GM23338 (cell line): ENCODE data around the gene THSD4. TPM values are rescaled to one million over a fixed set of nuclear protein-coding genes. Genes with fewer than 3 reads are reported as not detected.

Source experiments
- ATAC-seq: fragments of 200-7000 bp; cut with Tn5 transposase; 3 replicates; pipeline ENCODE4 v1.9.1; 2020
- DNase-seq: peaks from one replicate; pipeline ENCODE4 v3.0.0-alpha.2; 2015; ENCODE audit warnings: low spot score
- H2AFZ ChIP-seq: fragments of 200-600 bp; sonication (generic); 2 replicates; pipeline ENCODE4 v1.8.0; 2016; ENCODE audit warnings: antibody characterized with exemption, mild to moderate bottlenecking, moderate library complexity
- H3F3A ChIP-seq: fragments of 200-600 bp; sonication (generic); replicated peaks from 2 replicates; pipeline ENCODE4 v1.8.0; 2017; ENCODE audit warnings: antibody characterized with exemption, mixed run types, low read depth
- H3K27ac ChIP-seq: fragments of 200-600 bp; sonication (generic); 2 replicates; pipeline ENCODE4 v1.6.1; 2016; ENCODE audit warnings: low read depth
- H3K27me3 ChIP-seq: fragments of 200-600 bp; sonication (generic); 2 replicates; pipeline ENCODE4 v1.8.0; 2016; ENCODE audit warnings: mild to moderate bottlenecking, mixed run types, moderate library complexity; ENCODE audit not compliant: insufficient read depth
- H3K36me3 ChIP-seq: fragments of 200-600 bp; sonication (generic); 2 replicates; pipeline ENCODE4 v1.8.0; 2016; ENCODE audit warnings: mild to moderate bottlenecking; ENCODE audit not compliant: insufficient read depth
- H3K4me1 ChIP-seq: fragments of 200-600 bp; sonication (generic); 2 replicates; pipeline ENCODE4 v1.8.0; 2016; ENCODE audit warnings: mild to moderate bottlenecking, moderate library complexity; ENCODE audit not compliant: insufficient read depth
- H3K4me2 ChIP-seq: fragments of 200-600 bp; sonication (generic); 2 replicates; pipeline ENCODE4 v1.7.1; 2017; ENCODE audit warnings: mixed run types
- H3K4me3 ChIP-seq: fragments of 200-600 bp; sonication (generic); 2 replicates; pipeline ENCODE4 v1.6.1; 2016; ENCODE audit warnings: mixed run types
- H3K79me2 ChIP-seq: fragments of 200-600 bp; sonication (generic); replicated peaks from 2 replicates; pipeline ENCODE4 v1.8.0; 2017; ENCODE audit warnings: mild to moderate bottlenecking; ENCODE audit not compliant: insufficient read depth
- H3K9me2 ChIP-seq: fragments of 200-600 bp; sonication (generic); 2 replicates; pipeline ENCODE4 v1.8.0; 2017; ENCODE audit not compliant: insufficient read depth
- H4K20me1 ChIP-seq: fragments of 200-600 bp; sonication (generic); replicated peaks from 2 replicates; pipeline ENCODE4 v1.8.0; 2017; ENCODE audit warnings: mild to moderate bottlenecking; ENCODE audit not compliant: insufficient read depth
- H3K27ac Mint-ChIP-seq: 2 replicates; pipeline ENCODE4 v1.8.0; 2020; ENCODE audit warnings: inconsistent platforms, mild to moderate bottlenecking, moderate library complexity, mixed read lengths
- H3K27me3 Mint-ChIP-seq: 3 replicates; pipeline ENCODE4 v1.8.0; 2022; ENCODE audit warnings: low read depth, mild to moderate bottlenecking, moderate library complexity, mixed read lengths, inconsistent platforms; ENCODE audit not compliant: insufficient read depth, poor library complexity
- H3K36me3 Mint-ChIP-seq: 3 replicates; pipeline ENCODE4 v1.8.0; 2021; ENCODE audit warnings: low read depth, mild to moderate bottlenecking, inconsistent platforms, moderate library complexity, mixed read lengths
- H3K4me1 Mint-ChIP-seq: 3 replicates; pipeline ENCODE4 v1.8.0; 2020; ENCODE audit warnings: mild to moderate bottlenecking, inconsistent platforms, mixed read lengths
- H3K4me3 Mint-ChIP-seq: 3 replicates; pipeline ENCODE4 v1.8.0; 2021; ENCODE audit warnings: moderate library complexity, mild to moderate bottlenecking, inconsistent platforms, mixed read lengths
- H3K9me3 Mint-ChIP-seq: 3 replicates; pipeline ENCODE4 v1.8.0; 2020; ENCODE audit warnings: moderate library complexity, mild to moderate bottlenecking, inconsistent platforms, mixed read lengths
- EZH2 ChIP-seq: fragments of 200-600 bp; sonication (generic); IDR thresholded peaks from one replicate; pipeline ENCODE4 v1.8.0; 2017; ENCODE audit warnings: antibody characterized with exemption, mild to moderate bottlenecking, low read depth; ENCODE audit not compliant: unreplicated experiment
- NANOG ChIP-seq: IDR thresholded peaks from 2 replicates; pipeline ENCODE4 v1.6.1; 2016; ENCODE audit warnings: antibody characterized with exemption, borderline replicate concordance
- REST ChIP-seq: IDR thresholded peaks from one replicate; pipeline ENCODE4 v1.6.1; 2018; ENCODE audit warnings: antibody characterized with exemption; ENCODE audit not compliant: unreplicated experiment
- ZNF114 ChIP-seq: fragments of 250-450 bp; sonication (Bioruptor Pico); IDR thresholded peaks from 2 replicates; pipeline ENCODE4 v1.5.0; 2020; ENCODE audit warnings: mild to moderate bottlenecking, moderate library complexity
- ZNF331 ChIP-seq: fragments of 250-450 bp; sonication (Bioruptor Pico); IDR thresholded peaks from 2 replicates; pipeline ENCODE4 v1.5.0; 2020; ENCODE audit warnings: low read depth, mild to moderate bottlenecking, moderate library complexity
- polyA plus RNA-seq: library from polyadenylated mRNA; unstranded; fragments of >200 nt; fragmentation: Nextera tagmentation; extraction: Ambion mirVana; gene quantifications from 2 replicates; pipeline ENCODE4 v1.2.1, GENCODE V29; 2016
- total RNA-seq: library from RNA; depleted of rRNA; stranded (reverse); fragments of >200 nt; shearing (Covaris generic); gene quantifications from 2 replicates; pipeline ENCODE4 v1.2.3, GENCODE V29; 2014
- TF ChIP-seq, protein P1 (sequence below), 2 experiments: fragments of 200-600 bp in 1 of 2; sonication (generic) in 1 of 2; conservative IDR thresholded peaks; 2 replicates each; pipeline versions ENCODE4 v1.5.1 to v1.6.1; 2016 to 2017; ENCODE audit warnings: antibody characterized with exemption in 2 of 2, low read depth in 2 of 2, mild to moderate bottlenecking in 2 of 2, moderate library complexity in 1 of 2

THSD4 gene
- total and polyA plus RNA-seq, 2 experiments from 2014 or later: 2.0 to 7.4 TPM

GRCh38 chr15:71706461-71707229 lies 591.4 kb downstream of the THSD4 start (continued):
- TF ChIP-seq, protein P1, sequence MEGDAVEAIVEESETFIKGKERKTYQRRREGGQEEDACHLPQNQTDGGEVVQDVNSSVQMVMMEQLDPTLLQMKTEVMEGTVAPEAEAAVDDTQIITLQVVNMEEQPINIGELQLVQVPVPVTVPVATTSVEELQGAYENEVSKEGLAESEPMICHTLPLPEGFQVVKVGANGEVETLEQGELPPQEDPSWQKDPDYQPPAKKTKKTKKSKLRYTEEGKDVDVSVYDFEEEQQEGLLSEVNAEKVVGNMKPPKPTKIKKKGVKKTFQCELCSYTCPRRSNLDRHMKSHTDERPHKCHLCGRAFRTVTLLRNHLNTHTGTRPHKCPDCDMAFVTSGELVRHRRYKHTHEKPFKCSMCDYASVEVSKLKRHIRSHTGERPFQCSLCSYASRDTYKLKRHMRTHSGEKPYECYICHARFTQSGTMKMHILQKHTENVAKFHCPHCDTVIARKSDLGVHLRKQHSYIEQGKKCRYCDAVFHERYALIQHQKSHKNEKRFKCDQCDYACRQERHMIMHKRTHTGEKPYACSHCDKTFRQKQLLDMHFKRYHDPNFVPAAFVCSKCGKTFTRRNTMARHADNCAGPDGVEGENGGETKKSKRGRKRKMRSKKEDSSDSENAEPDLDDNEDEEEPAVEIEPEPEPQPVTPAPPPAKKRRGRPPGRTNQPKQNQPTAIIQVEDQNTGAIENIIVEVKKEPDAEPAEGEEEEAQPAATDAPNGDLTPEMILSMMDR (conservative IDR thresholded peaks at IDR 0.05; ENCODE audit: low read depth in 2 of 2): no peak

DNA sequence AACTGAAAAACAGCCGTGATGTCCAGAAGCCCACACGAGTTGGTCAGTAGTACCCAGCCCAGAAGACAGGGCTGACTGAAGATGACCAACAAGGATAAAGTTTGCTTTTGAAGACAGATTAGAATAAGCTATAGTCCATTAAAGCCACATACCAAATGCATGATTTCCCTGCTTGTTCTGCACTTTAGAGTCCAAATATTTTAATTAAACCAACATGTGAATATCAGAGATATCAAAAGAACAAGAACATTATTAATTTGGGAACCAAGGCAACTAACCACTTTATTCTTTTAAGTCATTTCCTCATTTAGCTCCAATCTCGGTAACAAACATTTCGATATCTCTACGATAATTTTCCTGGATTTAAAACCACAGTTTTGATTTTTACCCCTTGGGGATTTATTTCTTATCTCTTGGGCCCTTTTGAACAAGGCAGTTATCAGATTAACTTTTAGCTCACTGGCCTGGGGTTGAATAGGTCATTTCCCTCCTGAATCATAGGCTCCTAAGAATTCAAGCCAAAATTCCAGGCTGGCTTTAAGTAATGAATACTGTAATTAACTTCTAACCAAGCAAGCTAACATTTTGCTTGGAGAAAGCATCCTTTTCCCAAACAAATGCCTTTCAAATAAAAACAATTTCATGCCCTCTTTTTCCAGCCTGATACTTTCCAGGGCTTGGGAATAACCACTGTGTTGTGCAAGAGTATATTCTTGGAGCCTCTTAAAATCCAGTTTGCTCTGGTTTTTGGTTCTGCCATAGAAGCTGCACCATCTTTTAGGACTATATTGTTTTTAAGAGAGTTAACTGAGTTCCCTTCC lies 592.2 kb downstream of the THSD4 start:
- Mint-ChIP-seq H3K4me3 (no peak overlapping the region), H3K9me3 (no peaks in the 10 kb centered on the region), H3K27me3 (no peaks in the 10 kb centered on the region), H3K4me1 (peaks cover 6% of the 10 kb centered on the region), H3K27ac (no peak overlapping the region), H3K36me3 (no peaks in the 10 kb centered on the region)
- no peak for DNase-seq
- H2AFZ ChIP-seq: no peak overlapping the region
- no peak overlapping the region for H3K4me3 ChIP-seq
- no peaks in the 10 kb centered on the region for H3F3A ChIP-seq
- no peaks in the 10 kb centered on the region for H3K79me2 ChIP-seq
- TF ChIP-seq NANOG: no peak
- TF ChIP-seq REST: no peak
- no peak for TF ChIP-seq EZH2
- no peak for TF ChIP-seq ZNF331 (CRISPR knock-in tag)
- TF ChIP-seq ZNF114 (CRISPR knock-in tag): no peak
- no peaks in the 10 kb centered on the region for H3K36me3 ChIP-seq
- H3K9me2 ChIP-seq: peaks cover 11% of the 10 kb centered on the region; the same call in 1 of the 2 replicates
- H4K20me1 ChIP-seq: no peaks in the 10 kb centered on the region; the same call in 1 of the 2 replicates
- H3K27ac ChIP-seq: no peak overlapping the region
- no peak for ATAC-seq
- H3K4me1 ChIP-seq: no peaks in the 10 kb centered on the region; the same call in 1 of the 2 replicates
- no peak overlapping the region for H3K4me2 ChIP-seq
- H3K27me3 ChIP-seq: no peaks in the 10 kb centered on the region
